Kidney (tissue), 14 donors: Measurements from ENCODE around the gene HMG20B. TPM values are rescaled to one million over a fixed set of nuclear protein-coding genes. Genes with fewer than 3 reads are reported as not detected.

Source experiments
- DNase-seq, 5 donors: peaks; one replicate each; pipeline ENCODE4 v3.0.0-alpha.2; 2013 to 2020
- FAIRE-seq: peaks from 2 replicates; lab custom pipeline; 2012; peaks lifted over from hg19 to GRCh38; lab: Jason Lieb, UNC
- H3K27ac ChIP-seq, 2 donors: one replicate each; pipeline ENCODE4 v1.7.0; 2013; ENCODE audit warnings: low read depth in 2 of 2, low read length in 2 of 2, inconsistent platforms in 1 of 2
- H3K27me3 ChIP-seq: one replicate; pipeline ENCODE4 v1.7.1; 2013; ENCODE audit warnings: low read length, inconsistent platforms; ENCODE audit not compliant: control insufficient read depth, insufficient read depth
- H3K36me3 ChIP-seq, 3 donors: one replicate each; pipeline versions ENCODE4 v1.7.0 to v1.7.1; 2013; ENCODE audit warnings: low read length in 3 of 3, control low read depth in 1 of 3, inconsistent platforms in 1 of 3; ENCODE audit not compliant: insufficient read depth in 3 of 3, control insufficient read depth in 2 of 3
- H3K4me1 ChIP-seq, 3 donors: one replicate each; pipeline versions ENCODE4 v1.7.0 to v1.7.1; 2013; ENCODE audit warnings: low read length in 3 of 3, inconsistent platforms in 1 of 3, low read depth in 1 of 3; ENCODE audit not compliant: control insufficient read depth in 2 of 3, insufficient read depth in 2 of 3
- H3K4me3 ChIP-seq, 3 donors: one replicate each; pipeline versions ENCODE4 v1.7.0 to v1.8.1; 2013; ENCODE audit warnings: low read length in 3 of 3, control low read depth in 1 of 3, inconsistent platforms in 1 of 3
- H3K9ac ChIP-seq, 3 donors: one replicate each; pipeline versions ENCODE4 v1.7.0 to v1.7.1; 2013; ENCODE audit warnings: low read length in 3 of 3, control low read depth in 1 of 3, inconsistent platforms in 1 of 3
- H3K9me3 ChIP-seq, 3 donors: one replicate each; pipeline versions ENCODE4 v1.7.0 to v1.7.1; 2013; ENCODE audit warnings: low read length in 3 of 3, control low read depth in 1 of 3, inconsistent platforms in 1 of 3; ENCODE audit not compliant: control insufficient read depth in 2 of 3, insufficient read depth in 1 of 3
- intact Hi-C: fragments of 100-400 bp; cut with DNase I; formaldehyde crosslinking; loops from one replicate; pipeline ENCODE4 v1.11.1; 2022
- polyA plus RNA-seq: library from polyadenylated mRNA; stranded (reverse); fragments of 350-450 nt; fragmentation: Illumina TruSeq; extraction: RNeasy Lipid Tissue Mini Kit (QIAGEN cat#74804); gene quantifications from one replicate; pipeline ENCODE4 v1.2.3, GENCODE V29; 2014; ENCODE audit warnings: low read depth, low replicate concordance; ENCODE audit not compliant: insufficient read depth
- total RNA-seq: library from RNA; stranded (reverse); fragmentation: NEBNext Ultra II Directional; extraction: Animal tissue kit (Norgen Biotek cat#: 25700); gene quantifications from one replicate; pipeline ENCODE4 v1.2.1, GENCODE V29; 2021
- TF ChIP-seq, protein P1 (sequence below): IDR thresholded peaks from 3 replicates; pipeline ENCODE4 v1.5.1; 2012; ENCODE audit warnings: mild to moderate bottlenecking, moderate library complexity, borderline replicate concordance; ENCODE audit not compliant: insufficient read depth; ENCODE audit errors: extremely low read depth
- donor health status: control.
- donor health status: control.
- donor health status: control.
- donor health status: control.
- donor health status: control.
- donor health status: DM: yes; HTN: yes; CAD: no.
- donor health status: Normal renal cell carcinoma (clear cell type).

HMG20B gene
- total and polyA plus RNA-seq, 2 donors from 2014 or later, result 69.7 to 82.6 TPM

DNA sequence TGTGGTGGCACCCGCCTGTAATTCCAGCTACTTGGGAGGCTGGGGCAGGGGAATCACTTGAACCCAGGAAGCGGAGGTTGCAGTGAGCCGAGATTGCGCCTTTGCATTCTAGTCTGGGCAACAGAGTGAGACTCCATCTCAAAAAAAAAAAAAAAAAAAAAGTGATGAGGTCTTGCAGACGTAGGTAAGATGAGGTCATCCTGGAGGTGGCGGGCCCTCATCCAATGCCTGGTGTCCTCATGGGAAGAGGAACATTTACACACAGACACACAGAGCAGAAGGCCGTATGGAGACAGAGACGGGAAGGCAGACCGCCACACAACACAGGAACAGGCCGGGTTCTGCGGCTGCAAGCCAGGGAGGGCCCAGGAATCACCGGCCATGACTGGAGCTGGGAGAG, 49.5 kb downstream of the HMG20B start:
- DNase-seq (peak in 1 of 5 donors; percentile 40), FAIRE-seq (no peak)
- intact Hi-C loops, result no loop called here
- TF ChIP-seq, protein P1, sequence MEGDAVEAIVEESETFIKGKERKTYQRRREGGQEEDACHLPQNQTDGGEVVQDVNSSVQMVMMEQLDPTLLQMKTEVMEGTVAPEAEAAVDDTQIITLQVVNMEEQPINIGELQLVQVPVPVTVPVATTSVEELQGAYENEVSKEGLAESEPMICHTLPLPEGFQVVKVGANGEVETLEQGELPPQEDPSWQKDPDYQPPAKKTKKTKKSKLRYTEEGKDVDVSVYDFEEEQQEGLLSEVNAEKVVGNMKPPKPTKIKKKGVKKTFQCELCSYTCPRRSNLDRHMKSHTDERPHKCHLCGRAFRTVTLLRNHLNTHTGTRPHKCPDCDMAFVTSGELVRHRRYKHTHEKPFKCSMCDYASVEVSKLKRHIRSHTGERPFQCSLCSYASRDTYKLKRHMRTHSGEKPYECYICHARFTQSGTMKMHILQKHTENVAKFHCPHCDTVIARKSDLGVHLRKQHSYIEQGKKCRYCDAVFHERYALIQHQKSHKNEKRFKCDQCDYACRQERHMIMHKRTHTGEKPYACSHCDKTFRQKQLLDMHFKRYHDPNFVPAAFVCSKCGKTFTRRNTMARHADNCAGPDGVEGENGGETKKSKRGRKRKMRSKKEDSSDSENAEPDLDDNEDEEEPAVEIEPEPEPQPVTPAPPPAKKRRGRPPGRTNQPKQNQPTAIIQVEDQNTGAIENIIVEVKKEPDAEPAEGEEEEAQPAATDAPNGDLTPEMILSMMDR, result no peak
- no peak overlapping the region for H3K27ac ChIP-seq
- H3K9ac ChIP-seq, result no peak overlapping the region
- no peaks in the 10 kb centered on the region for H3K27me3 ChIP-seq
- H3K36me3 ChIP-seq, result no peaks in the 10 kb centered on the region
- no peaks in the 10 kb centered on the region for H3K9me3 ChIP-seq
- H3K4me1 ChIP-seq, result peaks cover 0 to 20% (median 4%) of the 10 kb centered on the region in 3 donors
- H3K4me3 ChIP-seq, result no peak overlapping the region

DNA sequence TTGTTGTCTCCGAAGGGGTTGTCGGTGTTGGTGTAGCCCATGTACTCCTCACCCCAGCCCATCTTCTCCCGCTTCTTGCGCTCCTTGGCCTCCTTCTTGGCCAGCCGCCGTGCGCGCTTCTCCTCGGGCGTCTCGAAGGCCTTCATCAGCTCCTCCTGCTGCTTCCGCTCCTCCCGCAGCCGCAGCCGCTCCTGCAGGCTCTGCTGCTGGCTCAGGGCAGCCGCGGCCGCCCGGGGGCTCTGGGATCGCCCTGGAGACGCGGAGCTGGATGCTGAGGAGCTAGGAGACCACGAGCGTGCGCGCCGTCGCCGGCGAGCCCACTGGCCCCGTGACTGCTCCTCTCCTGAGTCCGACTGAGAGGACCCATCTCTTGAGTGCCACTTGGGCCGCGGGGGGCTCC, 51.0 kb downstream of the HMG20B start:
- Histone ChIP-seq H3K4me3 (no peak overlapping the region), H3K9ac (no peak overlapping the region), H3K9me3 (no peaks in the 10 kb centered on the region), H3K27me3 (no peaks in the 10 kb centered on the region), H3K27ac (no peak overlapping the region), H3K4me1 (peaks cover 0 to 17% (median 4%) of the 10 kb centered on the region in 3 donors), H3K36me3 (no peaks in the 10 kb centered on the region)
- TF ChIP-seq, protein P1, result no peak
- peak in 1 of 5 donors; percentile 55 for DNase-seq
- FAIRE-seq, result no peak
- intact Hi-C loops, result no loop called here

DNA sequence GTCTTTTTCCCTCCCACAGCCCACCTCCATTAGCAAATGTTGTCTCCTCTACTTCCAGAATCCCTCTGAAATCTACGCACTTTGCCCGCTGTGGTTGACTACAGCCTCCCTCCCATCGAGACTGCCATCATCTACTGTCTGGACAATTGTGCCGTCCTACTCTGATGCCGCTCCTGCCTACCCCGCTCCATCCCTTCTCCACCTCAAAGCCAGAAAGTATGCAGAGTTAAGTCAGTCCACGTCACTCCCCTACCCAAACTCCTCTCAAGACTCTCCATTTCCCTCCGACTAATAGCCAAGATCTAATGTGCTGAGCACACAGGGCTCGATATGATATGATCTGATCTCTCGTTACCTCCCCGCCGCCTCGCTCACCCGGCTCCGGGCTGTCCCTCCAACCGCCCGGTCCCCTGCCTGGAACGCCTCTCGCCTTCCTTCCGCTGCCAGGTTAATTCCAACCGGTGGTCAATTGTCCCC, 53.3 kb downstream of the HMG20B start:
- intact Hi-C loops, result no loop called here
- peak overlapping the region; percentile 74 to 86 (median 82) for H3K9ac ChIP-seq
- no peak for FAIRE-seq
- no peaks in the 10 kb centered on the region for H3K36me3 ChIP-seq
- H3K27me3 ChIP-seq, result no peaks in the 10 kb centered on the region
- no peak for DNase-seq
- H3K27ac ChIP-seq, result no peak overlapping the region
- TF ChIP-seq, protein P1, result no peak
- peak overlapping the region; percentile 66 to 97 (median 86) for H3K4me3 ChIP-seq
- H3K4me1 ChIP-seq, result peaks cover 0 to 17% (median 4%) of the 10 kb centered on the region in 3 donors
- no peaks in the 10 kb centered on the region for H3K9me3 ChIP-seq
